Gastroesophageal sphincter (tissue), 4 donors: Measurements from ENCODE around the gene HSBP1. TPM values are rescaled to one million over a fixed set of nuclear protein-coding genes. Genes with fewer than 3 reads are reported as not detected.

Source experiments
- ATAC-seq: fragments of 150-250 bp; one replicate; pipeline ENCODE4 v1.9.1; 2016; ENCODE audit warnings: mild to moderate bottlenecking, moderate library complexity
- H3K27ac ChIP-seq, 4 donors: fragments of 200-600 bp; sonication (generic) in 3 of 4; 1 replicate in 3 of 4; 2 replicates in 1 of 4; pipeline ENCODE4 v1.5.1; 2016 to 2019
- H3K27me3 ChIP-seq: fragments of 200-600 bp; sonication (generic); one replicate; pipeline ENCODE4 v1.5.1; 2019
- H3K36me3 ChIP-seq, 2 donors: fragments of 200-600 bp; sonication (generic); one replicate each; pipeline ENCODE4 v1.5.1; 2019; ENCODE audit warnings: control low read depth in 1 of 2
- H3K4me1 ChIP-seq, 3 donors: fragments of 200-600 bp; sonication (generic); 1 replicate in 2 of 3; 2 replicates in 1 of 3; pipeline ENCODE4 v1.5.1; 2016 to 2019; ENCODE audit warnings: control low read depth in 2 of 3
- H3K4me3 ChIP-seq, 2 donors: fragments of 200-600 bp; sonication (generic); one replicate each; pipeline ENCODE4 v1.5.1; 2019; ENCODE audit warnings: mild to moderate bottlenecking in 1 of 2, moderate library complexity in 1 of 2
- H3K9me3 ChIP-seq, 3 donors: fragments of 200-600 bp; sonication (generic); one replicate each; pipeline ENCODE4 v1.5.1; 2017 to 2019; ENCODE audit warnings: control low read depth in 2 of 3
- EP300 ChIP-seq: sonication (generic); formaldehyde crosslinking; IDR thresholded peaks from one replicate; pipeline ENCODE4 v1.6.1; 2017; ENCODE audit warnings: antibody characterized with exemption, mild to moderate bottlenecking
- POLR2A ChIP-seq, 2 donors: fragments of 450-650 bp; IDR thresholded peaks; one replicate each; pipeline ENCODE4 v1.6.1; 2017; ENCODE audit warnings: antibody characterized with exemption in 2 of 2, mild to moderate bottlenecking in 2 of 2, moderate library complexity in 1 of 2
- POLR2AphosphoS5 ChIP-seq: sonication (generic); formaldehyde crosslinking; IDR thresholded peaks from one replicate; pipeline ENCODE4 v1.6.1; 2017; ENCODE audit warnings: antibody characterized with exemption
- WGBS, 2 donors: methylation state at CpG; one replicate each; pipeline ENCODE4 v1.1.5; 2018; ENCODE audit warnings: low coverage in 1 of 2; 5-methylcytosine and 5-hydroxymethylcytosine counted together
- total RNA-seq, 4 donors: library from RNA; depleted of rRNA; stranded (reverse); fragments of >200 nt; gene quantifications; one replicate each; pipeline ENCODE4 v1.1.0, GENCODE V29; 2016
- TF ChIP-seq, protein P1 (sequence below), 4 experiments: fragments of 200-600 bp in 2 of 4; fragments of 450-650 bp in 2 of 4; sonication (generic) in 1 of 4; IDR thresholded peaks; one replicate each; pipeline ENCODE4 v1.5.1; 2017 to 2019; ENCODE audit warnings: antibody characterized with exemption in 4 of 4, mild to moderate bottlenecking in 2 of 4, moderate library complexity in 2 of 4

HSBP1 gene
- total RNA-seq, 4 donors from 2014 or later = 9.8 to 66.0 (median 19.3) TPM

DNA sequence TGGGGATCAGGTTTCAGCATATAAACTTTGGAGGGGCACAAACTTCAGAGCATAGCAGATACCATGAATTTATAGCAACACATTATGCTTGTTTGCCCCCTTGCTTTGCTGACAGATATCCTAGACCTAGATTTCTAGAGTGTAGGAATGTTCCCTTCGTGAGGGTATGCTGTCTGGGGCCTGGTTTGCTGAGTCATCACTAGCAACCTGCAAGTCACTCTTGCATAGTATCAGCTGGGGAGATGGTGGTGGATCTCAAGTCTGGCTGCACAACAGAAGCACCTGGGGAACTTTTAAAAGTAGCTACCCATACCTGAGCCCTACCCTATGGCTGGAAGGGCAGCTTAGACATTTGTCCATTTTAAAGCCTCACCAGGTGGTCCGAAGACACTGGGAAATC lies 22.3 kb upstream of the HSBP1 start:
- no peaks in the 10 kb centered on the region for H3K36me3 ChIP-seq
- WGBS, 2 donors = 100% methylated on average over 1 of the region's 2 CpGs
- no peak for TF ChIP-seq EP300
- no peak for TF ChIP-seq POLR2AphosphoS5
- TF ChIP-seq, protein P1, sequence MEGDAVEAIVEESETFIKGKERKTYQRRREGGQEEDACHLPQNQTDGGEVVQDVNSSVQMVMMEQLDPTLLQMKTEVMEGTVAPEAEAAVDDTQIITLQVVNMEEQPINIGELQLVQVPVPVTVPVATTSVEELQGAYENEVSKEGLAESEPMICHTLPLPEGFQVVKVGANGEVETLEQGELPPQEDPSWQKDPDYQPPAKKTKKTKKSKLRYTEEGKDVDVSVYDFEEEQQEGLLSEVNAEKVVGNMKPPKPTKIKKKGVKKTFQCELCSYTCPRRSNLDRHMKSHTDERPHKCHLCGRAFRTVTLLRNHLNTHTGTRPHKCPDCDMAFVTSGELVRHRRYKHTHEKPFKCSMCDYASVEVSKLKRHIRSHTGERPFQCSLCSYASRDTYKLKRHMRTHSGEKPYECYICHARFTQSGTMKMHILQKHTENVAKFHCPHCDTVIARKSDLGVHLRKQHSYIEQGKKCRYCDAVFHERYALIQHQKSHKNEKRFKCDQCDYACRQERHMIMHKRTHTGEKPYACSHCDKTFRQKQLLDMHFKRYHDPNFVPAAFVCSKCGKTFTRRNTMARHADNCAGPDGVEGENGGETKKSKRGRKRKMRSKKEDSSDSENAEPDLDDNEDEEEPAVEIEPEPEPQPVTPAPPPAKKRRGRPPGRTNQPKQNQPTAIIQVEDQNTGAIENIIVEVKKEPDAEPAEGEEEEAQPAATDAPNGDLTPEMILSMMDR (IDR thresholded peaks at IDR 0.05) = no peak
- TF ChIP-seq POLR2A (IDR thresholded peaks at IDR 0.05) = no peak
- H3K4me1 ChIP-seq = no peaks in the 10 kb centered on the region
- H3K9me3 ChIP-seq = no peaks in the 10 kb centered on the region
- no peaks in the 10 kb centered on the region for H3K27me3 ChIP-seq
- ATAC-seq = no peak
- H3K27ac ChIP-seq = no peak overlapping the region
- H3K4me3 ChIP-seq = no peak overlapping the region

DNA sequence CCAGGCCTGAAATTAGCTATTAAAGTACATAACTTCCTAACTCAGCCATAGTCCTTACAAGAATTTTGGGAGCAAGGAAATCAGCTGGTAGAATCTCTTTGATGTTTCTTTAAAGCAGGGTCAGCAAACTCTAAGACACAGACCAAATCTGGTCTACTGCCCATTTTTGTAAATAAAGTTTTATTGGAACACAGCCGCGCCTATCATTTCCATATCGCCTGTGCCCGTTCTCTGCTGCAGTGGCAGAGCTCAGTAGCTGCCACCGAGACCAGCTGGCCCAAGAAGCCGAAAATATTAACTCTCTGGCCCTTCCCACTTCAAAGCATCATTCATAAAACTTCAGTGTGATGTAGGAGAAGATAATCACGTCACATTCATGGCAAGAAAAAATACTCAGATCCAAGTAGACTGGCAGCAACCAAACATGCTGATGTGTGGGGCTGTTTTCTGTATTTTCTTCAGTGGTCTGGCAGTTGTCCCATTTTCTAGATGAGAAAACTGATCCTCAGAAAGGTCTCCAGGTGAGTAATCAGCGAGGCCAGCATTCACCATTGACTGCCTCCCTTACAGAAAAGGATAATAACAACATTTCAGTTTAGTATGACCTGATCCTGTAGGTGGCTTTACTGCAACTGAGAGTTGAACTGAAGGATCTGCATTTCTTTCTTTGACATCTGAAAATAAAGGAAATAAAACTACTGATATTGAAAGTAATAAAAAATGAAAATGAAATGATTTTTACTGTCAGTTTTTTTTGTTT lies 18.0 kb upstream of the HSBP1 start:
- no peaks in the 10 kb centered on the region for H3K36me3 ChIP-seq
- no peak overlapping the region for H3K4me3 ChIP-seq
- ATAC-seq = no peak
- H3K27ac ChIP-seq = no peak overlapping the region
- H3K4me1 ChIP-seq = no peaks in the 10 kb centered on the region
- TF ChIP-seq POLR2AphosphoS5 (no peak), EP300 (no peak), POLR2A (IDR thresholded peaks at IDR 0.05) (no peak)
- TF ChIP-seq, protein P1 (IDR thresholded peaks at IDR 0.05) = no peak
- peaks cover 0 to 5% (median 0%) of the 10 kb centered on the region in 3 donors for H3K9me3 ChIP-seq
- 83 to 90% methylated on average over 6 to 7 of the region's 8 CpGs for WGBS, 2 donors
- no peaks in the 10 kb centered on the region for H3K27me3 ChIP-seq

DNA sequence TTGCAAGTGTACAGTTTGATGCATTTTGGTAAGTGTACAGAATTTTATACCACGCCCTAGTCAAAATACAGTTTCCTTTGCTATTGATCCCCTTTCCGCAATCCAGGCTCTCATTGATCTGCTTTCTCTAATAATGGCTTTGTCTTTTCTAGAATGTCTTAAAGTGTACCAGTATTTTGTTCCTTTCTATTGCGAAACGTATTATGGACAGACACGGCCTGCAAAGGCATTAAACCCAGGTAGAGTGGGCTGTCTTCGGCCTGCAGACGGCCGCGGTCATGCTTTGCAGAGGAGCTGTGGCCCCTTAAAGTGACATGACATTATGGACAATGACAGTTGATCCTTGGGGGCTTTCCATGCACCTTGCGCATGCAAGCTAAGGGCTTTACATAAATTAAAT lies 15.9 kb upstream of the HSBP1 start:
- H3K36me3 ChIP-seq = no peaks in the 10 kb centered on the region
- H3K4me3 ChIP-seq = no peak overlapping the region
- H3K4me1 ChIP-seq = no peaks in the 10 kb centered on the region
- WGBS, 2 donors = 89 to 95% methylated on average over 7 of the region's 10 CpGs
- no peak for TF ChIP-seq POLR2AphosphoS5
- TF ChIP-seq POLR2A (IDR thresholded peaks at IDR 0.05) = no peak
- TF ChIP-seq, protein P1 (IDR thresholded peaks at IDR 0.05) = no peak
- TF ChIP-seq EP300 = no peak
- H3K27me3 ChIP-seq = no peaks in the 10 kb centered on the region
- ATAC-seq = no peak
- peaks cover 0 to 5% (median 0%) of the 10 kb centered on the region in 3 donors for H3K9me3 ChIP-seq
- no peak overlapping the region for H3K27ac ChIP-seq

DNA sequence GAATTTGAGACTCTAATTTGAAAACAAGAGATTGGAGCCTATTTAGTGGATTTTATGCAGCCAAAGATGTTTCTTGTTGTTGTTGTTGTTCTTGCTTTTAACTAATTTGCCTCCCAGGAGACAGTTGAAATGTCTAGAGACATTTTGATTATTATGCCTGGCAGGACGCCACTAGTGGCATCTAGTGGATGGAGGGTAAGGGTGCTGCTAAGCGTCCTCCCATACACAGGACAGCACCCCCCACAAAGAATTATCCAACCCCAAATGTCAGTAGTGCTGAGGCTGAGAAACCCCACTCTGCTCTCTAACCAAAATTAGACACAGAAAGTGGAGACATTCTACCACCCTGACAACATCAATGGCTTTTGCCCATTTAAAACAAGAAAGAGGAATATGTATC lies 15.4 kb upstream of the HSBP1 start:
- Histone ChIP-seq H3K4me1 (no peaks in the 10 kb centered on the region), H3K27ac (no peak overlapping the region), H3K27me3 (no peaks in the 10 kb centered on the region), H3K4me3 (no peak overlapping the region), H3K36me3 (no peaks in the 10 kb centered on the region), H3K9me3 (peaks cover 0 to 5% (median 0%) of the 10 kb centered on the region in 3 donors)
- TF ChIP-seq EP300 (no peak), POLR2AphosphoS5 (no peak), POLR2A (IDR thresholded peaks at IDR 0.05) (no peak)
- TF ChIP-seq, protein P1 (IDR thresholded peaks at IDR 0.05) = no peak
- ATAC-seq = no peak
- WGBS, 2 donors = 92 to 100% methylated on average over 2 of the region's 2 CpGs

DNA sequence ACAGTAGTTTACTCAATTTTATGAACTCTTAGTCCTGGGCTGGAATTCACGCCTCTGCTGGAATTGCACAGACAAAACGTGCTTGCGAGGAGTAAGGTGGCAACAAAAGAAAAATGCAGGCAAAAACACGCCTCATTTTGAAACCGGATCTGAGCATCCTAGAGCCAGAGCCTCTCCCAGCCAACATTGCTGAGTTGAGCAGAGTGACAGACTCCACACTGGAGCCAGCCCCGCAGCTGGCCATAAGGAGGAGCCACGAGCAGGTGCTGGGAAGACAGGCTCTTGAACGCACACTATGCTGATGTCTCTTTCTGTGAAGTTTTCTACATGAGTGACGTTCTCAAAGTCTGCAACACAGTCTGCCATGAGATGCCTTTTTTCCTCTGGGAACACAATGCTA lies 14.6 kb upstream of the HSBP1 start:
- H3K27ac ChIP-seq = no peak overlapping the region
- peaks cover 0 to 5% (median 0%) of the 10 kb centered on the region in 3 donors for H3K9me3 ChIP-seq
- TF ChIP-seq, protein P1 (IDR thresholded peaks at IDR 0.05) = no peak
- TF ChIP-seq POLR2A (IDR thresholded peaks at IDR 0.05) (no peak), POLR2AphosphoS5 (no peak), EP300 (no peak)
- ATAC-seq = no peak
- H3K27me3 ChIP-seq = no peaks in the 10 kb centered on the region
- H3K4me3 ChIP-seq = no peak overlapping the region
- no peaks in the 10 kb centered on the region for H3K4me1 ChIP-seq
- H3K36me3 ChIP-seq = no peaks in the 10 kb centered on the region
- WGBS, 2 donors = 79 to 81% methylated on average over 3 to 7 of the region's 9 CpGs
